Stimulated activated naive CD8-positive, alpha-beta T cell treated with anti-CD3 and anti-CD28 coated beads, Interleukin-15, Interleukin-2, amounts not matched to agents 100 U/mL and 50 U/mL, for 24 hours (primary cell): ENCODE results near the gene CPD.
"Not testable (repeated sequence)": the region's sequence is repeated elsewhere in the genome, so short reads cannot be mapped to it uniquely, and the experiment has no call there.

Source experiments
- ATAC-seq: fragments of 150-1000 bp; cut with Tn5 transposase; one replicate; pipeline ENCODE4 v1.10.0; 2021
- DNase-seq: peaks from one replicate; pipeline ENCODE4 v3.0.0; 2021

Gene CPD

DNA sequence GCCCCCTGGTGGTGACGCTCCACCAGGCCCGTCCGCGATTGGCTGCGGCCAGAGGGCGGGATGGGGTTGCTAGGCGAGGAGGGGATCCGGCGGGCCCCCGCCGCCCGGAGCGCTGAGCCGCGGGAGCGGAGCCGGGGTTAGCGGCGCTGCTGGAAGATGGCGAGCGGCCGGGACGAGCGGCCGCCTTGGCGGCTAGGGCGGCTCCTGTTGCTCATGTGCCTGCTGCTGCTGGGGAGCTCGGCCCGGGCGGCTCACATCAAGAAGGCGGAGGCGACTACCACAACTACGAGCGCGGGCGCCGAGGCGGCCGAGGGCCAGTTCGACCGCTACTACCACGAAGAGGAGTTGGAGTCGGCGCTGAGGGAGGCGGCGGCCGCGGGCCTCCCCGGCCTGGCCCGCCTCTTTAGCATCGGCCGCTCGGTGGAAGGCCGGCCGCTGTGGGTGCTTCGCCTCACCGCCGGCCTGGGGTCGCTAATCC lies at the start of gene CPD:
CPD (plus strand) TSS at position 103 of the 478 bp plus-strand sequence; CDS start at position 157, 54 bp downstream.
- DNase-seq (peak; percentile 99), ATAC-seq (peak; percentile 90)

DNA sequence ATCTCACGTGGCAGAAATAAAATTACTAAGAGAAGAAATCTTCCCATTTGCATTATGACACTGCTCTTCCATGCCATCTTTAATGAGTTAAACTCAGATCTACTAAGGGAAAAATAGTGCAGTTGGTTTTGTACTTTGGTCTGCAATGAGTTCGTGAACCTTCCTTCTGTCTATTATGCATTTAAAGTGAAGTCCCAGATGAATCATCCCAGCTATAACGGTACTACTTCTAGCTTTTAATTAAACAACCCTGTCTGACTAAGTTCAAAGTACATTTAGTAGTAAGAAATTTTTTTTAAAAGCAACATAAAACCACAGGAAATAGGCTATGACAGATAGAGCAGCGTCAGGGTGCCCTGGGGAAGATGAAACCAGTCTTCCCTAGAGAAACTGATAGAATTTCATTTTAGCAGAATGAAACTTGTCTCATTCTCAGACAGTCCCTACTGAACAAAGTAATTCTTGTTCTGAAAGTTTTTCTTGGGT lies 46.6 kb upstream of the CPD start:
- peak; percentile 32 for DNase-seq

DNA sequence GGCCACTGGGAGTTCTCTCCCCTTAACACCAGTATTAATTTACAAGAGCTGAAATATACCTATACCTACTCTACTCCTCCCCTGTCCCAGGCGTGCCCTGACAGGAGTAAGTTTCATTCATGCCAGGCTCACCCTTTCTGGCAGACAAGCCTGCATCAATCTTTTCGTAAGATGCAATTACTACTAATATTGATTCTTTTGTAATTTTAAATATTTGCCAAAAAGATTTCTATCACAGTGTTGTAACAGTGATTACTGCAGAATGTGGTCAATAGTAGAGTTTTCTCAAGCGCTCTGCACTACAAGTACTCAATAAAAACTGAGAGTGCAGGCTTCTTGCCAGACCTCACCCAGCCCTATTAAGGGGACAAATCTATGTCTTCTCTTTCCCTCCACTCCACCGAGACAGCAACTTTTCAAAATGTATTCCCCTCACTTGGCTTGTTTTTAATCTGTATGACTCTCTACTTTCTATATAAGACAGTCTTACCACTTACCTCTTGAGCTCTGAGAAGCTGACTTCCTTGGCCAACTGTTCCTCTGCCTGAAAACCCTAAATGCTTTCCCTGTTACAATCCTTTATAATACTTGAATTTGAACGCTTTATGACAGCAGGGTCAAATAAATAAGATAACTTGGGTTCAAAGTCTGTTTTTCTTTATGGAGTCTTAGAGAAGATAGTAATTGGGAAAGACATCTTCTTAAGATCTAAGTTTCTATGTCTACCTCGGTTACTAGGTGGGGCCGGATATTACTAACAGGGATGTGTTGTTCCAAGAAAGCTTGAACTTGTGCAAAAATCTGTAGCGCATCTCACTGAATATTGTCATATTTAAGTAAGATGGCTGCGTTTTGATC lies 45.0 kb upstream of the CPD start, which contains the start of gene TMIGD1:
TMIGD1 (minus strand) TSS at position 555 of the 858 bp plus-strand sequence. CDS start 1,924 bp downstream, outside the sequence.
- ATAC-seq = no peak
- no peak for DNase-seq

More for the DNA sequence above, 46.6 kb upstream of the CPD start:
- peak; percentile 97 for ATAC-seq

- DNase-seq (no peak), ATAC-seq (no peak)
These were observed 44.3 kb upstream of the CPD start for GRCh38 chr17:30334421-30334820.

- DNase-seq (peak; percentile 67), ATAC-seq (no peak)
These were observed 42.2 kb upstream of the CPD start for GRCh38 chr17:30336369-30337171.

DNA sequence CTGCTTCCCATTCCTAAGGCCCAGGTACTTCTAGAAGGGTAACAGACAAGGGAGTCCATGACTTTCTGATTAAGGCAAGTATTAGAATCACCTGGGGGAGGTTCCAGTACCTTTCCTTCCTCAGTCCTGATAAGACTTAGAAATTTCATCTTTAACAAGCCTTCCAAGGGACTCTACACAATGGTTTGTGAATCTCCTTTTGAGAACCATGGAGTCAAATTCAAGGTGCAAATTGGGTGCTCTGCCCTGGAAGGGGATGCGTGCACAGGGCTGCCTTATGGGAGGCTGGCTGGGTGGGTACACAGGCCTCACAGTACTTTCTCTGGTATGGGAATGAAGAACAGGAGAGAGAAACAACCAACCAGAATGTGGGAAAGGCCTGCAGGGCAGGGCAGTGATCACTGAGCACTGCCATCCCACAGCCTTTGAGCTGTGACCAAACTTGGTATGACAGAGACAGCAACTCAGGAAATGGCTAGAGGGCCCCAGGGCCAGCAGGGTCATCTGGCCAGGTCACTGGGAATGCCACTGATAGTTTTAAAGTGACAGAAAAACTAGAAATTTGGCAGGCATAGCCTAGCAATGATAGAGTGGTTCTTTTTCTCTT lies 41.2 kb upstream of the CPD start:
- ATAC-seq = no peak
- DNase-seq = no peak

DNA sequence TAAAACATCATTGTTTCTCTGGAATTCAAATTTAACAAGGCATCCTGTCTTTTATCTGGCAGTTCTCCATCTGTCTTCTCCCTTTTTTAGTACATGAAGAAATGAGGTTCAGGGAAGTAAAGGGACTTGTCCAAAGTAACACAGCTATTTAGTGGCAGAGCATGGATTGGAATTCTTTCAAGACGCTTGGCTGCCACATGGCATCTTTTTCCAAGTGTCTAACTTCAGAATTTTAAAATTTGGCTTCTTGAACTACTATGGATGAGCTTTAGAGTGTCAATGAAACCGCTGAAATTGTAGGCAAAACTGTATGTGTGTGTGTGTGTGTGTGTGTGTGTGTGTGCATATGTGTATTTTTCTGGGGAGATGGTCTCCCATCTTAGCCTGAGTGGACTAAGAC lies 39.6 kb upstream of the CPD start:
- ATAC-seq (no peak), DNase-seq (no peak)

DNA sequence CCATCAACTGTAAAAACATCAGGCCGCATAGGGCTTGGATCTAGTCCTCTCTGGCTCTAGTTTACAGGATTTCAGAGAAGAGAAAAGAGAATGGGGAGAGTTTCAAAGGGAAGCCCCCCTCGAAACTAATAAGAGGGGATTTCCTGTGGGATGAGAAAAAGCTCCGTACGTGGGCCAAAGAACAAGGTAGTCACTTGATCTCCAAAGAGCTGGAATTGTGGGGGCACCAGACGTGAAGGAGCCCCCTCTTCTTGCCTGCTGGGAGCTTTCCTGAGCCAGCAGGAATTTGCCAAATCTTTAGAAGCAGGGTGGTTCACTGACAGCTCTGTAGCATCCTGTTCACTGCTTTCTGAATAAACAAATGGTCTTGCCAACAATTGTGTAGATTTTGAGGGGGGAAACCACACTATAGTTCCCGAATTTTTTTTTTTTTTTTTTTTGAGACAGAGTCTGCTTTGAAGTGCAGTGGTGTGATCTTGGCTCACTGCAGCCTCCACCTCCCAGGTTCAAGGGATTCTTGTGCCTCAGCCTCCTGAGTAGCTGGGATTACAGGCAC lies 37.8 kb upstream of the CPD start:
- no peak for DNase-seq

DNA sequence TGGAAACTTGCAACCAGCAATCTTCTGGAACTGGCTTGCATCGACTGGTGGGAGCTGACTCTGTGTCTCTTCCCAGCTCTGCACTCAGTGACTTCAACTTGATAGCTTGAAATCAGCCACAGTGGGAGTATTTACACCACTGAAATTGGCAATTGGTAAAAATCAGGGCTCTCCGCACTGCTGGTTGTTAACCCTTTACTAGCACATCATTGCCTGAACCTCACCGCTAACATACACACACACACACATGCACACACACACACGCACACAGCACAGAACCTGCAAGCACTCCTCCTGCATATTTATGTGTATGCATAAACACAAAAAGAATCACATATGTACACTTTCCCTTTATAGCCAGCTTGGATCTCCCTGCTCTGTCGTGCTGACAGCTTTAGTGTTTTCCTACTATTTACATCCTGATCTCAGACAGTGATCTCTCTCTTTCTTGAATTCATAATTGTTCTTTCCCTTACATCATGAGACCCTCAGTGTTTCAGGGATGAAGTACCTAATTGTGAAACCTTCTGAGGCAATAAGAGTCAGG lies 37.0 kb upstream of the CPD start:
- DNase-seq (no peak), ATAC-seq (no peak)

More for the DNA sequence above, 37.8 kb upstream of the CPD start:
- no peak for ATAC-seq

GRCh38 chr17:30343244-30343643 lies 35.5 kb upstream of the CPD start:
- ATAC-seq, DNase-seq: not testable (repeated sequence)

DNA sequence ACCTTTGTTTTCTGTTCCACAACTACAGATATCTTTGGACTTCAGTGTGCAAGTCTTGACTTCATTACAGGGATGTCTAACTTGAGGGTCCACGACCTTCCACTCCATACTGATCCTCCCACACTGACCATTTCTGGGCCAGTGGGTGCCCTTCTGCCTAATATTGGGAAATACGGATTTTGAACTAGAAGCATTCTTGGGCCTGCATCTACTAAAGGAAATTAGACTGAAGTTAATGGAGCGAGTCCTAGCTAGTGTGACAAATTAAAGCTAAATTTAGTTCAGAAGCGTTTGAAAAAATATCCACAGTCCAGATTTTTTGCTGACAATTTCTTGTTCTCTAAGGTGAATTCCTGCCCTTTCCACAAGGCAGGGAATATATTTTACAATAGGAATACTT lies 34.9 kb upstream of the CPD start:
- DNase-seq (no peak), ATAC-seq (no peak)

DNA sequence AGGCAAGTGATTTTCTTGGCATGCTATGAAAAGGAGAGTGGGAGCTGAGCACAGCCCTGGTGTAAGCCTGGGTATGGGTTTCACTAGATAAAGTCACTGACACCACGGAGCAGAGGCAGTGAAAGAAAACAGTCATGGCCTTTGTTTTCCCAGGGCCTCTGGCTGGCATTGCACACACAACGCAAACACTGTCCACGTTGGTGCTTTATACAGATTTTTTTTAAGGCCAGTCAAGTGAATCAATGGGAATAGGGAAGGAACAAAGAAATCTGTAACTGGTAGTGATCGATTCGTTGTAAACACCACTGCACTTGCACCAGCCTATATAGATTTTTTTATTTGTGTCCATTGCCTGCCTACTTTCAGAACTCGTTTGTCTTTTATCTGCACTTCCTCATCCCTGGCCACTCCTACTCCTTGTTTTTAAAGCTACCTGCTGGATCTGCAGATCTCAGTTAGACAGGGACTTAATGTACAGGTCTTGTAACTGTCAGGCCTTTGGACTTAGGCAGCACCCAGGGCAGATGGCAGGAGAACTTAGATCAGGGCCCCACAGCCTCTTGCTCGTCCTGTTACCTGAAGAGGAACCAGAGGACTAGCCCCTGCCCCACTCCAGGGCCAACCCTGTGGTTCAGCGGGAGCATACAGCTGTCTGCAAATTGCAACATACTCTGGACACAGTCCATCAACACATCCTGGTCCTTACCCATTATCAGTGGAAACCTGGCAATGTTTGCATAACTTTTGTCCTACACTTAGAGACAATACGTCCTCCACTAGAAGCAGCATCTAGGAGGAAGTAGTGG lies 34.2 kb upstream of the CPD start:
- no peak for DNase-seq
- ATAC-seq = no peak

GRCh38 chr17:30345089-30345433 lies 33.7 kb upstream of the CPD start:
- DNase-seq = no peak
- ATAC-seq = no peak

- DNase-seq = no peak
- ATAC-seq = peak; percentile 88
These were observed 33.1 kb upstream of the CPD start for GRCh38 chr17:30345527-30346075.

GRCh38 chr17:30346221-30346795 lies 32.4 kb upstream of the CPD start:
- no peak for DNase-seq
- ATAC-seq = no peak

DNA sequence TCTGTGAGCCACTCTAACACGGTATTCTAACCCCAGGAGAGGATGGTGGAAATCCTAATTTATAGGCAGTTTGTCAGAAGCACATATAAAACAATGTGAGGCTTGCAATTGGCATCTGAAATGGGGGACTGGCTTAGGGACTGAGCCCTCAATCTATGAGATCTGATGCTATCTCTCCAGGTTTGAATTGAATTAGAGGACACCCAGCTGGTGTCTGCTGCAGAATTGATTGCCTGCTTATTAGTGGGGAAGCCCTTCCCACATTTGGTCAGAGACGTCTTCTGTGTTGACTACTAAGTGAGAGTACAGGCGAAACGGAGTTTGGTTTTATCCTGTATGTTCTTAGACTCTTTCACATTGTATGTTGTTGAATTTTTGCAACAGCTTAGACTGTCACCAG lies 31.2 kb upstream of the CPD start:
- ATAC-seq = no peak

GRCh38 chr17:30349252-30349651 lies 29.5 kb upstream of the CPD start:
- no peak for ATAC-seq
- DNase-seq = no peak

More for the DNA sequence above, 31.2 kb upstream of the CPD start:
- no peak for DNase-seq

- not testable (repeated sequence) for DNase-seq, ATAC-seq
These were observed 27.5 kb upstream of the CPD start for GRCh38 chr17:30351263-30351662.

GRCh38 chr17:30351735-30352134 lies 27.0 kb upstream of the CPD start:
- ATAC-seq = no peak
- DNase-seq = no peak

DNA sequence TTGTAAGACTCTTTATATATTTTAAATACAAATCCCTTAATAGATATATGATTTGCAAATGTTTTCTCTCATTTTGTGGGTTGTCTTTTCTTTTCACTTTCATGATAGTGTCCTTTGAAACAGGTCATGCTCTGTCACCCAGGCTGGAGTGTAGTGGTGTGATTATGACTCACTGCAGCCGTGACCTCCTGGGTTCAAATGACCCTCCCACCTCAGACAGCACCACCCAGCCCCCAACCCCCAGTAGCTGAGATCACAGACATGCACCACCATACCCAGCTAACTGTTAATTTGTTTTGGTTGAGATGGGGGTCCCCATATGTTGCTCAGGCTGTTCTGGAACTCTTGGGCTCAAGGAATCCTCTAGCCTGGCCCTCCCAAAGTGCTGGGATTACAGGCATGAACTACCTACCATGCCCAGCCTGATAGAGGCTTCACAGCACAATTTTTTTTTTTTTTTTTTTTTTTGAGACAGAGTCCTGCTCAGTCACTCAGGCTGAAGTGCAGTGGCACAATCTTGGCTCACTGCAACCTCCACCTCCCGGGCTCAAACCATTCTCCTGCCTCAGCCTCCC lies 26.4 kb upstream of the CPD start:
- peak; percentile 45 for DNase-seq
- ATAC-seq = peak; percentile 77
